HG03469 (cell line): ENCODE measurements around the gene SPTLC2.

Experiments
- ATAC-seq: cut with Tn5 transposase; IDR thresholded peaks from one replicate; pipeline ENCODE4 v1.9.1; 2021; ENCODE audit warnings: mild to moderate bottlenecking, moderate library complexity, moderate number of reproducible peaks; ENCODE audit not compliant: unreplicated experiment

The SPTLC2 gene

GRCh38 chr14:77474479-77475177 is 141.8 kb downstream of the SPTLC2 start:
- ATAC-seq, result no peak

- no peak for ATAC-seq
These were observed 142.5 kb downstream of the SPTLC2 start for GRCh38 chr14:77473921-77474320.

GRCh38 chr14:77470224-77470870 is 146.1 kb downstream of the SPTLC2 start:
- no peak for ATAC-seq

- ATAC-seq, result no peak
These were observed 146.9 kb downstream of the SPTLC2 start for GRCh38 chr14:77469539-77469938.

GRCh38 chr14:77469067-77469505 is 147.4 kb downstream of the SPTLC2 start:
- no peak for ATAC-seq

- no peak for ATAC-seq
These were observed 148.6 kb downstream of the SPTLC2 start for GRCh38 chr14:77467801-77468200.

- no peak for ATAC-seq
These were observed 157.2 kb downstream of the SPTLC2 start for GRCh38 chr14:77459072-77459723.

GRCh38 chr14:77458249-77458950 is 158.0 kb downstream of the SPTLC2 start:
- no peak for ATAC-seq

- ATAC-seq, result peak; percentile 87
These were observed 158.8 kb downstream of the SPTLC2 start, which contains the start of the genes AHSA1 and VIPAS39 for GRCh38 chr14:77457522-77458248. TSS of gene AHSA1 (plus strand) at chr14:77458093. CDS start at chr14:77458190, 97 bp downstream. TSS of gene VIPAS39 (minus strand) at chr14:77457601. CDS start at chr14:77454102, 3,499 bp downstream.

- peak; percentile 2 for ATAC-seq
These were observed 159.3 kb downstream of the SPTLC2 start for GRCh38 chr14:77457115-77457521.
